H1 (cell line): ENCODE data around the gene SCMH1. TPM values are rescaled to one million over a fixed set of nuclear protein-coding genes. Genes with fewer than 3 reads are reported as not detected.

ENCODE experiments used
- CTCF ChIA-PET: fragments of 300-600 bp; sonication (Branson Sonifier 250); formaldehyde crosslinking; loops from one replicate; lab custom pipeline; 2021; ENCODE audit not compliant: partially characterized antibody; lab: Charles Lee
- POLR2A ChIA-PET: fragments of 300-600 bp; sonication (Branson Sonifier 250); formaldehyde crosslinking; loops from one replicate; lab custom pipeline; 2021; ENCODE audit warnings: inconsistent platforms; ENCODE audit not compliant: partially characterized antibody; lab: Charles Lee
- DNase-seq, 2 experiments: peaks; one replicate each; pipeline versions ENCODE4 v3.0.0 to v3.0.0-alpha.2; 2010 to 2022; ENCODE audit warnings: low spot score in 2 of 2, low read depth in 1 of 2, mixed read lengths in 1 of 2
- FAIRE-seq: peaks from 2 replicates; lab custom pipeline; 2011; peaks lifted over from hg19 to GRCh38; lab: Jason Lieb, UNC
- H2AFZ ChIP-seq: 2 replicates; pipeline ENCODE4 v1.8.1; 2012; ENCODE audit warnings: low read length, inconsistent platforms
- H2AK5ac ChIP-seq: 2 replicates; pipeline ENCODE4 v1.6.1; 2013; ENCODE audit warnings: low read depth, low read length
- H2BK120ac ChIP-seq: replicated peaks from 2 replicates; pipeline ENCODE3; 2013; ENCODE audit warnings: low read depth, low read length, inconsistent platforms
- H2BK12ac ChIP-seq: 2 replicates; pipeline ENCODE4 v1.6.1; 2013; ENCODE audit warnings: low read depth, low read length
- H2BK15ac ChIP-seq: 2 replicates; pipeline ENCODE4 v1.6.1; 2013; ENCODE audit warnings: low read length
- H2BK20ac ChIP-seq: 2 replicates; pipeline ENCODE4 v1.6.1; 2013; ENCODE audit warnings: low read length
- H2BK5ac ChIP-seq: 2 replicates; pipeline ENCODE4 v1.6.1; 2013; ENCODE audit warnings: low read depth, low read length
- H3K14ac ChIP-seq: 2 replicates; pipeline ENCODE4 v1.6.1; 2013; ENCODE audit warnings: inconsistent platforms; ENCODE audit not compliant: insufficient read length
- H3K18ac ChIP-seq: 2 replicates; pipeline ENCODE4 v1.6.1; 2013; ENCODE audit warnings: low read length; ENCODE audit errors: extremely low read depth
- H3K23ac ChIP-seq: 2 replicates; pipeline ENCODE4 v1.6.1; 2013; ENCODE audit warnings: inconsistent platforms; ENCODE audit not compliant: insufficient read length
- H3K23me2 ChIP-seq: 2 replicates; pipeline ENCODE4 v1.6.1; 2013; ENCODE audit warnings: low read depth, low read length
- H3K27ac ChIP-seq: 2 replicates; pipeline ENCODE4 v1.6.1; 2011; ENCODE audit warnings: low read depth, low read length, inconsistent platforms
- H3K27me3 ChIP-seq, 4 experiments: replicated peaks in 1 of 4; 1 replicate in 1 of 4; 2 replicates in 3 of 4; pipeline versions ENCODE4 v1.6.1 to v1.8.1; 2011 to 2013; ENCODE audit warnings: low read length in 3 of 4, mild to moderate bottlenecking in 3 of 4, inconsistent platforms in 2 of 4, mixed read lengths in 2 of 4, moderate library complexity in 1 of 4; ENCODE audit not compliant: control insufficient read depth in 3 of 4, insufficient read depth in 3 of 4; ENCODE audit errors: extremely low read depth in 1 of 4
- H3K36me3 ChIP-seq, 4 experiments: 2 replicates each; pipeline versions ENCODE4 v1.6.1 to v1.8.1; 2011 to 2013; ENCODE audit warnings: mild to moderate bottlenecking in 4 of 4, low read length in 3 of 4, moderate library complexity in 2 of 4, control low read depth in 1 of 4, inconsistent platforms in 1 of 4; ENCODE audit not compliant: insufficient read depth in 4 of 4, control insufficient read depth in 2 of 4
- H3K4ac ChIP-seq: replicated peaks from 2 replicates; pipeline ENCODE3; 2013; ENCODE audit warnings: low read length, low read depth, mixed read lengths, inconsistent platforms; ENCODE audit not compliant: insufficient read length
- H3K4me1 ChIP-seq, 4 experiments: replicated peaks in 1 of 4; 1 replicate in 1 of 4; 2 replicates in 3 of 4; pipeline versions ENCODE4 v1.6.1 to v1.8.1; 2011 to 2013; ENCODE audit warnings: low read length in 3 of 4, inconsistent platforms in 2 of 4, mixed read lengths in 1 of 4; ENCODE audit not compliant: insufficient read depth in 4 of 4, control insufficient read depth in 3 of 4
- H3K4me2 ChIP-seq, 2 experiments: 2 replicates each; pipeline versions ENCODE4 v1.6.1 to v1.8.1; 2011 to 2013; ENCODE audit warnings: low read depth in 2 of 2, low read length in 2 of 2, control low read depth in 1 of 2, inconsistent platforms in 1 of 2, mild to moderate bottlenecking in 1 of 2; ENCODE audit not compliant: insufficient read depth in 1 of 2
- H3K4me3 ChIP-seq, 4 experiments: fragments of 200-600, 300-600 bp in 1 of 4; sonication (generic), shearing (Covaris generic), sonication (Bioruptor Twin) in 1 of 4; 2 replicates each; pipeline versions ENCODE4 v1.5.1 to v1.8.1; 2011 to 2016; ENCODE audit warnings: low read length in 4 of 4, low read depth in 3 of 4, control low read depth in 2 of 4, inconsistent platforms in 2 of 4, mild to moderate bottlenecking in 2 of 4, mixed read lengths in 1 of 4, moderate library complexity in 1 of 4; ENCODE audit not compliant: insufficient read depth in 2 of 4; ENCODE audit errors: extremely low read depth in 1 of 4
- H3K56ac ChIP-seq: replicated peaks from 2 replicates; pipeline ENCODE3; 2013; ENCODE audit warnings: low read depth, mild to moderate bottlenecking, mixed read lengths, low read length, inconsistent platforms; ENCODE audit not compliant: insufficient read length
- H3K79me1 ChIP-seq: 2 replicates; pipeline ENCODE4 v1.6.1; 2013; ENCODE audit warnings: low read depth, low read length, control low read depth
- H3K79me2 ChIP-seq, 2 experiments: 2 replicates each; pipeline versions ENCODE4 v1.6.1 to v1.8.1; 2012 to 2013; ENCODE audit warnings: low read length in 2 of 2, mild to moderate bottlenecking in 2 of 2, inconsistent platforms in 1 of 2; ENCODE audit not compliant: insufficient read depth in 2 of 2, control insufficient read depth in 1 of 2
- H3K9ac ChIP-seq, 4 experiments: replicated peaks in 1 of 4; 1 replicate in 1 of 4; 2 replicates in 3 of 4; pipeline versions ENCODE4 v1.6.1 to v1.8.1; 2011 to 2013; ENCODE audit warnings: low read depth in 3 of 4, low read length in 3 of 4, control low read depth in 2 of 4, mild to moderate bottlenecking in 2 of 4, moderate library complexity in 2 of 4, inconsistent platforms in 1 of 4; ENCODE audit errors: extremely low read depth in 1 of 4
- H3K9me3 ChIP-seq, 2 experiments: 2 replicates each; pipeline versions ENCODE4 v1.6.1 to v1.8.1; 2012 to 2013; ENCODE audit warnings: mild to moderate bottlenecking in 2 of 2, moderate library complexity in 2 of 2, control low read depth in 1 of 2, inconsistent platforms in 1 of 2, low read depth in 1 of 2, low read length in 1 of 2, mixed read lengths in 1 of 2; ENCODE audit not compliant: insufficient read depth in 2 of 2
- H4K20me1 ChIP-seq, 2 experiments: replicated peaks in 1 of 2; 2 replicates each; pipeline versions ENCODE3 to v1.8.1; 2011 to 2013; ENCODE audit warnings: inconsistent platforms in 2 of 2, low read length in 2 of 2, mild to moderate bottlenecking in 1 of 2; ENCODE audit not compliant: insufficient read depth in 2 of 2, control insufficient read depth in 1 of 2
- H4K5ac ChIP-seq: 2 replicates; pipeline ENCODE4 v1.6.1; 2013; ENCODE audit warnings: low read length, low read depth, mixed read lengths, inconsistent platforms; ENCODE audit not compliant: insufficient read length
- H4K8ac ChIP-seq: 2 replicates; pipeline ENCODE4 v1.8.0; 2013; ENCODE audit warnings: mild to moderate bottlenecking, moderate library complexity, low read length, inconsistent platforms; ENCODE audit not compliant: insufficient read depth; ENCODE audit errors: extremely low read depth
- H4K91ac ChIP-seq: replicated peaks from 2 replicates; pipeline ENCODE3; 2013; ENCODE audit warnings: low read length, mixed read lengths, inconsistent platforms; ENCODE audit not compliant: insufficient read length
- FOSL1 ChIP-seq: IDR thresholded peaks from 2 replicates; pipeline ENCODE4 v1.6.1; 2011; ENCODE audit warnings: mild to moderate bottlenecking, low read depth, low read length, moderate library complexity; ENCODE audit not compliant: insufficient read depth
- RFX5 ChIP-seq: IDR thresholded peaks from 2 replicates; pipeline ENCODE4 v1.6.1; 2011; ENCODE audit warnings: low read depth, low read length, improper control_type of control experiment, borderline replicate concordance
- SP4 ChIP-seq: IDR thresholded peaks from 2 replicates; pipeline ENCODE4 v1.6.1; 2012; ENCODE audit warnings: low read length, inconsistent platforms
- TAF1 ChIP-seq: IDR thresholded peaks from 2 replicates; pipeline ENCODE4 v1.6.1; 2011; ENCODE audit warnings: mild to moderate bottlenecking, low read depth, low read length
- WGBS, 2 experiments: shearing (Covaris generic) in 1 of 2; methylation state at CpG; one replicate each; pipeline versions ENCODE4 v1.1.6 to v1.1.7; 2013 to 2015; ENCODE audit warnings: low lambda C conversion rate in 2 of 2, mixed read lengths in 2 of 2, inconsistent platforms in 1 of 2, low coverage in 1 of 2, missing lambda C conversion rate in 1 of 2; ENCODE audit not compliant: insufficient replicate concordance in 2 of 2, insufficient coverage in 1 of 2, insufficient read length in 1 of 2; ENCODE audit errors: extremely low coverage in 1 of 2, missing lambda C conversion rate in 1 of 2; 5-methylcytosine and 5-hydroxymethylcytosine counted together
- polyA plus RNA-seq, 7 experiments: library from polyadenylated mRNA; depleted of rRNA in 3 of 7; stranded (reverse) in 5 of 7; unstranded in 2 of 7; fragments of >200 nt in 5 of 7; fragments of 200-250 nt in 2 of 7; gene quantifications; 1 replicate in 5 of 7; 2 replicates in 1 of 7; 4 replicates in 1 of 7; pipeline versions ENCODE4 v1.2.1 to v1.2.3, GENCODE V29; 2011 to 2013; ENCODE audit warnings: missing spikeins in 2 of 7, mixed read lengths in 2 of 7
- total RNA-seq: library from RNA; stranded (reverse); fragmentation: NEBNext Ultra II Directional; extraction: Animal tissue kit (Norgen Biotek cat#: 25700); gene quantifications from 2 replicates; pipeline ENCODE4 v1.2.1, GENCODE V29; 2021

Gene SCMH1
- total and polyA plus RNA-seq, 2 of the 8 experiments (the other 6 are each of a cell fraction or from before 2014, with no cell fraction given): 16.6 to 30.7 TPM

DNA sequence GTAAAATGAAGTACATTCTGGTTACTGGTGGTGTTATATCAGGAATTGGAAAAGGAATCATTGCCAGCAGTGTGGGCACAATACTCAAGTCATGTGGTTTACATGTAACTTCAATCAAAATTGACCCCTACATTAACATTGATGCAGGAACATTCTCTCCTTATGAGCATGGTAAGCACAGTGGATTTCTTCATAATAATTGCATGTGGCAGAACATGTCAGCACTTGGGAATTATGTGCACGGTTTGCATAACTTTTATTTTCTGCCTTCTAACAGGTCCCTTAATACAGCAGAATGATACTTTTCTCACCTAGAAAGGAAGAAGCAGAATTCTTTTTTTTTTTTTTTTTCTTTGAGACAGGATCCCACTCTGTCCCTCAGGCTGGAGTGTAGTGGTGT lies 258.8 kb downstream of the SCMH1 start:
- 76% methylated on average over 1 of the region's 1 CpG; no CpG with 5 or more reads in 1 of the 2 experiments for WGBS, 2 experiments
- Histone ChIP-seq H3K36me3 (peaks cover 29 to 52% (median 49%) of the 10 kb centered on the region in 4 experiments), H2AK5ac (no peak overlapping the region), H2BK15ac (no peak overlapping the region), H3K4ac (no peak overlapping the region), H3K23me2 (peaks cover 13% of the 10 kb centered on the region; the same call in 1 of the 2 replicates), H3K23ac (no peak overlapping the region), H4K5ac (no peak overlapping the region), H3K79me2 (peaks cover 17 to 61% of the 10 kb centered on the region in 2 experiments), H3K9me3 (no peaks in the 10 kb centered on the region), H3K4me1 (peaks cover 4 to 11% (median 6%) of the 10 kb centered on the region in 4 experiments; a peak in 5 of 7 replicates), H3K79me1 (no peaks in the 10 kb centered on the region), H3K14ac (no peak overlapping the region), H3K9ac (no peak overlapping the region), H4K20me1 (peaks cover 12 to 27% of the 10 kb centered on the region in 2 experiments), H3K27ac (no peak overlapping the region), H3K18ac (no peak overlapping the region), H3K27me3 (no peaks in the 10 kb centered on the region), H2BK20ac (no peak overlapping the region), H3K4me3 (no peak overlapping the region), H4K91ac (no peak overlapping the region), H4K8ac (no peak overlapping the region), H3K4me2 (no peak overlapping the region), H2AFZ (no peak overlapping the region), H2BK12ac (no peak overlapping the region), H2BK5ac (no peak overlapping the region), H2BK120ac (no peak overlapping the region), H3K56ac (no peak overlapping the region)
- ChIA-PET CTCF (interaction anchor here (1.0 to 1.6 kb wide), 3 partner anchors 8 to 121 kb away, joined by 3 to 4 read pairs (median 4); no protein-coding TSS in a partner anchor), POLR2A (interaction anchor here (1.3 to 9.6 kb wide), 3 partner anchors 13 to 37 kb away, joined by 4 to 49 read pairs (median 5); no protein-coding TSS in a partner anchor)
- TF ChIP-seq FOSL1 (no peak), SP4 (no peak), TAF1 (no peak), RFX5 (no peak)
- FAIRE-seq: no peak
- no peak for DNase-seq
